ENCODE data around the gene KLK15.

Gene KLK15

DNA sequence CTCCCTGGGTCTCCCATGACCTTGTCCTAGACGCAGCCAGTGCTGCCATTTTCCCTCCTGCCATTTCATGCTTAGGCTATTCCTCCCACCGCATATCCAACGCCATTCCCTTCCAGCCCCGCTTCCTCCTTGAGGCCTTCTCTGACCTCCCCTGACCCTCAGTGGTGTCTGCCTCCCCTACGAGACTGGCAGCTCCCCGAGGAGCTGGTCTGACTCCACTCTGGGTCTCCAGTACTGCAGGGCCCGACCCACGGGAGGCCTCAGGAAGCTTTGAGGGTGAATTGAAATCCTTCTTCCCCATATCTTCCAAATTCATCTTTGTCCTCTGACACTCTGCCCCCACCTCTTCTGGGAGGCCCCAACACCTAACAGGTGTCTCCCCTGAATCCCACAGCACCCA is 708 bp downstream of the KLK15 start:
- DNase-seq (ENCODE audit: low spot score) = no peak
- TF ChIP-seq, protein P1, sequence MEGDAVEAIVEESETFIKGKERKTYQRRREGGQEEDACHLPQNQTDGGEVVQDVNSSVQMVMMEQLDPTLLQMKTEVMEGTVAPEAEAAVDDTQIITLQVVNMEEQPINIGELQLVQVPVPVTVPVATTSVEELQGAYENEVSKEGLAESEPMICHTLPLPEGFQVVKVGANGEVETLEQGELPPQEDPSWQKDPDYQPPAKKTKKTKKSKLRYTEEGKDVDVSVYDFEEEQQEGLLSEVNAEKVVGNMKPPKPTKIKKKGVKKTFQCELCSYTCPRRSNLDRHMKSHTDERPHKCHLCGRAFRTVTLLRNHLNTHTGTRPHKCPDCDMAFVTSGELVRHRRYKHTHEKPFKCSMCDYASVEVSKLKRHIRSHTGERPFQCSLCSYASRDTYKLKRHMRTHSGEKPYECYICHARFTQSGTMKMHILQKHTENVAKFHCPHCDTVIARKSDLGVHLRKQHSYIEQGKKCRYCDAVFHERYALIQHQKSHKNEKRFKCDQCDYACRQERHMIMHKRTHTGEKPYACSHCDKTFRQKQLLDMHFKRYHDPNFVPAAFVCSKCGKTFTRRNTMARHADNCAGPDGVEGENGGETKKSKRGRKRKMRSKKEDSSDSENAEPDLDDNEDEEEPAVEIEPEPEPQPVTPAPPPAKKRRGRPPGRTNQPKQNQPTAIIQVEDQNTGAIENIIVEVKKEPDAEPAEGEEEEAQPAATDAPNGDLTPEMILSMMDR (IDR thresholded peaks at IDR 0.05; ENCODE audit: borderline replicate concordance, control extremely low read depth, extremely low read depth, insufficient read depth, missing control alignments) = no peak
- in situ Hi-C loops (cut with MboI; ENCODE audit: low sequenced_read_pairs, unreplicated experiment) = no loop called here

- in situ Hi-C loops (cut with MboI; ENCODE audit: low sequenced_read_pairs, unreplicated experiment) = no loop called here
- TF ChIP-seq, protein P1 (IDR thresholded peaks at IDR 0.05; ENCODE audit: borderline replicate concordance, control extremely low read depth, extremely low read depth, insufficient read depth, missing control alignments) = no peak
- no peak for DNase-seq (ENCODE audit: low spot score)
These were observed 2.4 kb downstream of the KLK15 start for GRCh38 chr19:50831026-50831396.

DNA sequence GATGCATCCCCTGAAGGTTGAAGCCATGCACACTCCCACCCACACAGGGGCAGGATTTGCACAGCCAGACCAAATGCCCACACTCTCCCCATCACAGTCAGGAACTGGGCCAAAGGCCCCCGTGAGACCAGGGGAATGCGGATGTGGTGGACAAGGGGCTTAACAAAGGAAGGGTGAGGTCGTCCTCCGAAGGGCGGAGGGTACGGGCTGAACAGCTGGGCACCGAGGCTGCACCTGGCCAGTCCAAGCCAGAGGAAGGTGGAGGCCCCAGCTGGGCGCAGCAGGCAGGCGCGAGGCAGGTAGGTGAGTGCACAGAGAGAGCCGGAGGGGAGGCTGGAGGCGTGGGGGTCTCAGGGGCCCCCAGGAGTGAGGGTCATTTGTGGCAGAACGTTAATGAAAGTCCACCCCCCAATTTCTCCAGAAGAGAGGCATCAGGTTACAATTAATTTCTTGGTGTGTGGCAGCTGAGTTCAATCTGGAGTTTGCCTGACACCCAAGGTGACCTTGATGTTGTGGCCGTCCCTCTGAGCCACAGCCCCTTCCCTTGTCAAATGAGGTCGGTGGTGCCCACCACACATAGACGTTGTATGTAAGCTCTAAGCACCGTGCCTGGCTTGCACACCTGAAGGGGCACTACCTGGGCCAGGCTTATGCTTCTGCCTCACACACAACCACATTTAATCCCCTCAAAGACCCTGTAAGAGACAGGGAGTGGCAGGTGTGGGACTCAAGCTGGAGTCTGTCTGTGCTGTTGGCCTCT is 2.9 kb downstream of the KLK15 start:
- in situ Hi-C loops (cut with MboI; ENCODE audit: low sequenced_read_pairs, unreplicated experiment) = no loop called here
- DNase-seq (ENCODE audit: low spot score) = no peak

DNA sequence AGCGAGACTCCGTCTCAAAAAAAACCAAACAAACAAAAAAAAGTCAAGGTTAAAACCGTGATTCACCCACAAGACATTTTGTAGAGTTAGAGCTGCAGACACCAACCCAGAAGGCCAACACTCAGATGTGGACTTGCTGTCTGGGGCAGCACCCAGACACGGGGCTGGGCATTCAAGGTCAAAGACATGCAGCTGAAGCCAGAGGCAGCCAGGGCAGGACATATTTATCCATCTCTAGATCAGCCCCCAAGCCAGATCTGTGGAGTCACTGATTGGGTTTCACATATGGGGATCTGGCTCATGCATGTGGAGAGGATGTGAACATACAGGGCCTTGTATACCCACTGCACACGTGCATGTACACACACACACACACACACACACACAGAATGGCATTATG is 3.6 kb downstream of the KLK15 start:
- TF ChIP-seq, protein P1 (IDR thresholded peaks at IDR 0.05; ENCODE audit: borderline replicate concordance, control extremely low read depth, extremely low read depth, insufficient read depth, missing control alignments) = no peak

More for the DNA sequence above, 2.9 kb downstream of the KLK15 start:
- TF ChIP-seq, protein P1 (IDR thresholded peaks at IDR 0.05; ENCODE audit: borderline replicate concordance, control extremely low read depth, extremely low read depth, insufficient read depth, missing control alignments) = no peak

DNA sequence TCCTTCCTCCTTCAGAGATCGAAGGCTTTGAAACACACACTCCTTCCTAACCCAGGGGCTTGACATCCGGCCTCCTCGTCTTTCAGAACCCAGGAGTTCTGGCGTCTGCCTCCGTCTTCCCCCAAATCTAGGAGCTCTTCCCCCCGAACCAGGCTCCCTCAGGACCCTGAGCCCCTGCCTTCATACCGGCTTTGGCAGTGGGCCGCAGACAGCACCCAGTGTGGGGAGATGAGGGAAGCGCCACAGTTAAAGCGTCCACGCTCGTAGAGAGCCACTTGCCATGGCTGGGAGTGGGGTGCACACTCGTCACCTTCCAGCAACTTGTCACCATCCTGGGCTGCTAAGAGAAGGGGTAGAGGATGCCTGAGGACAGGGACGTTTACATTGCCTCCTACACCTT is 5.9 kb downstream of the KLK15 start:
- TF ChIP-seq, protein P1 (IDR thresholded peaks at IDR 0.05; ENCODE audit: borderline replicate concordance, control extremely low read depth, extremely low read depth, insufficient read depth, missing control alignments) = no peak
- in situ Hi-C loops (cut with MboI; ENCODE audit: low sequenced_read_pairs, unreplicated experiment) = no loop called here
- DNase-seq (ENCODE audit: low spot score) = no peak

More for the DNA sequence above, 3.6 kb downstream of the KLK15 start:
- in situ Hi-C loops (cut with MboI; ENCODE audit: low sequenced_read_pairs, unreplicated experiment) = no loop called here
- DNase-seq (ENCODE audit: low spot score) = no peak

- no peak for DNase-seq (ENCODE audit: low spot score)
- TF ChIP-seq, protein P1 (IDR thresholded peaks at IDR 0.05; ENCODE audit: borderline replicate concordance, control extremely low read depth, extremely low read depth, insufficient read depth, missing control alignments) = no peak
- in situ Hi-C loops (cut with MboI; ENCODE audit: low sequenced_read_pairs, unreplicated experiment) = no loop called here
These were observed 6.7 kb downstream of the KLK15 start for GRCh38 chr19:50826492-50827240.
